Mammary epithelial cell (primary cell): ENCODE measurements around the gene SMIM10L1.

ENCODE experiments used
- EZH2 ChIP-seq: IDR thresholded peaks from 2 replicates; pipeline ENCODE4 v1.6.1; 2012; ENCODE audit warnings: low read length, inconsistent platforms, borderline replicate concordance
- TF ChIP-seq, protein P1 (sequence below), 2 donors: IDR thresholded peaks in 1 of 2; conservative IDR thresholded peaks in 1 of 2; 2 replicates each; pipeline ENCODE4 v1.5.1; 2011 to 2012; ENCODE audit warnings: inconsistent platforms in 2 of 2, low read length in 2 of 2, mild to moderate bottlenecking in 2 of 2, control low read depth in 1 of 2, low read depth in 1 of 2; ENCODE audit not compliant: insufficient read depth in 1 of 2; ENCODE audit errors: extremely low read depth in 1 of 2

DNA sequence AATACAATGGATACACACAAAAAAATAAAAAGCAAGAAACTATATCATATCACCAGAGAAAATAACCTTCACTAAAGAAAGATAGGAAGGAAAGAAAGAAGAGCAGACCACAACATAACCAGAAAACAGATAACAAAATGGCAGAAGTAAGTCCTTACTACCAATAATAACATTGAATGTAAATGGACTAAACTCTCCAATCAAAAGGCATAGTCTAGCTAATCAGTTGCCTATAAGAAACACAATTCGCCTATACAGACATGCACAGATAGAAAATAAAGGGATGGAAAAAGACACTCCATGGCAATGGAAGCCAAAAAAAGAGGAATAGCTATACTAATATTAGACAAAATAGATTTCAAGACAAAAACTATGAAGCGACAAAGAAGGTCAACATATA is 27.6 kb upstream of the SMIM10L1 start:
- TF ChIP-seq, protein P1, sequence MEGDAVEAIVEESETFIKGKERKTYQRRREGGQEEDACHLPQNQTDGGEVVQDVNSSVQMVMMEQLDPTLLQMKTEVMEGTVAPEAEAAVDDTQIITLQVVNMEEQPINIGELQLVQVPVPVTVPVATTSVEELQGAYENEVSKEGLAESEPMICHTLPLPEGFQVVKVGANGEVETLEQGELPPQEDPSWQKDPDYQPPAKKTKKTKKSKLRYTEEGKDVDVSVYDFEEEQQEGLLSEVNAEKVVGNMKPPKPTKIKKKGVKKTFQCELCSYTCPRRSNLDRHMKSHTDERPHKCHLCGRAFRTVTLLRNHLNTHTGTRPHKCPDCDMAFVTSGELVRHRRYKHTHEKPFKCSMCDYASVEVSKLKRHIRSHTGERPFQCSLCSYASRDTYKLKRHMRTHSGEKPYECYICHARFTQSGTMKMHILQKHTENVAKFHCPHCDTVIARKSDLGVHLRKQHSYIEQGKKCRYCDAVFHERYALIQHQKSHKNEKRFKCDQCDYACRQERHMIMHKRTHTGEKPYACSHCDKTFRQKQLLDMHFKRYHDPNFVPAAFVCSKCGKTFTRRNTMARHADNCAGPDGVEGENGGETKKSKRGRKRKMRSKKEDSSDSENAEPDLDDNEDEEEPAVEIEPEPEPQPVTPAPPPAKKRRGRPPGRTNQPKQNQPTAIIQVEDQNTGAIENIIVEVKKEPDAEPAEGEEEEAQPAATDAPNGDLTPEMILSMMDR (conservative IDR thresholded peaks at IDR 0.05 in 1 of 2, IDR thresholded peaks at IDR 0.05 in 1 of 2; ENCODE audit: extremely low read depth in 1 of 2, insufficient read depth in 1 of 2, low read depth in 1 of 2, low read length in 2 of 2), result no peak
- TF ChIP-seq EZH2, result no peak
